CD4-positive, alpha-beta T cell (primary cell): ENCODE data around the gene DMRT3. TPM values are rescaled to one million over a fixed set of nuclear protein-coding genes. Genes with fewer than 3 reads are reported as not detected.
"Not testable (repeated sequence)": the region's sequence is repeated elsewhere in the genome, so short reads cannot be mapped to it uniquely, and the experiment has no call there.

Experiments
- ATAC-seq: fragments of 200-7000 bp; cut with Tn5 transposase; one replicate; pipeline ENCODE4 v1.10.0; 2022; ENCODE audit warnings: mild to moderate bottlenecking; ENCODE audit not compliant: poor library complexity
- CTCF ChIA-PET: fragments of 350-600 bp; sonication (Branson Sonifier 250); formaldehyde crosslinking; loops from one replicate; lab custom pipeline; 2021; ENCODE audit warnings: antibody characterized with exemption, inconsistent platforms; lab: Charles Lee
- POLR2A ChIA-PET: fragments of 350-600 bp; sonication (Branson Sonifier 250); formaldehyde crosslinking; loops from one replicate; lab custom pipeline; 2021; ENCODE audit warnings: antibody characterized with exemption, inconsistent platforms; lab: Charles Lee
- DNase-seq, 14 experiments: peaks; one replicate each; pipeline ENCODE4 v3.0.0-alpha.2; 2013 to 2020; ENCODE audit warnings: mixed read lengths in 2 of 14
- H3K27ac ChIP-seq, 2 donors: one replicate each; pipeline versions ENCODE4 v1.5.1 to v1.7.0; 2013; ENCODE audit warnings: low read length in 2 of 2, low read depth in 1 of 2, mild to moderate bottlenecking in 1 of 2
- H3K27me3 ChIP-seq, 2 experiments: 1 replicate in 1 of 2; 2 replicates in 1 of 2; pipeline versions ENCODE4 v1.6.1 to v1.7.0; 2013; ENCODE audit warnings: low read length in 2 of 2, control low read depth in 1 of 2, mild to moderate bottlenecking in 1 of 2, moderate library complexity in 1 of 2; ENCODE audit not compliant: insufficient read depth in 2 of 2, control insufficient read depth in 1 of 2
- H3K36me3 ChIP-seq: one replicate; pipeline ENCODE4 v1.6.1; 2013; ENCODE audit warnings: low read length, control low read depth; ENCODE audit not compliant: insufficient read depth
- H3K4me1 ChIP-seq: one replicate; pipeline ENCODE4 v1.6.1; 2013; ENCODE audit warnings: low read length, control low read depth; ENCODE audit not compliant: insufficient read depth
- H3K4me3 ChIP-seq: one replicate; pipeline ENCODE4 v1.5.1; 2013; ENCODE audit warnings: mild to moderate bottlenecking, low read length, moderate library complexity
- H3K9me3 ChIP-seq, 2 experiments: 1 replicate in 1 of 2; 2 replicates in 1 of 2; pipeline versions ENCODE4 v1.6.1 to v1.7.0; 2013; ENCODE audit warnings: low read length in 2 of 2, mild to moderate bottlenecking in 2 of 2, control low read depth in 1 of 2, moderate library complexity in 1 of 2; ENCODE audit not compliant: control insufficient read depth in 1 of 2, insufficient read depth in 1 of 2
- H3K27ac Mint-ChIP-seq: one replicate; pipeline ENCODE4 v1.8.0; 2020; ENCODE audit warnings: mixed read lengths
- H3K27me3 Mint-ChIP-seq: one replicate; pipeline ENCODE4 v1.8.0; 2021; ENCODE audit warnings: mixed read lengths
- H3K36me3 Mint-ChIP-seq: one replicate; pipeline ENCODE4 v1.8.0; 2021; ENCODE audit warnings: low read depth, mixed read lengths
- H3K4me1 Mint-ChIP-seq: one replicate; pipeline ENCODE4 v1.8.0; 2021; ENCODE audit warnings: low read depth, mixed read lengths
- H3K4me3 Mint-ChIP-seq: one replicate; pipeline ENCODE4 v1.8.0; 2020; ENCODE audit warnings: mild to moderate bottlenecking, mixed read lengths
- H3K9me3 Mint-ChIP-seq: one replicate; pipeline ENCODE4 v1.8.0; 2020; ENCODE audit warnings: mixed read lengths
- CTCF ChIP-seq: fragments of 200-600 bp; IDR thresholded peaks from one replicate; pipeline ENCODE4 v1.8.0; 2022; ENCODE audit warnings: antibody characterized with exemption, mild to moderate bottlenecking
- intact Hi-C, 2 experiments: fragments of 100-400 bp; cut with DNase I in 1 of 2; cut with micrococcal nuclease in 1 of 2; formaldehyde crosslinking; loops; one replicate each; pipeline versions ENCODE4 v1.15.1 to v1.9.0; 2023 to 2025; cut with DNase I, micrococcal nuclease
- total RNA-seq, 174 experiments: library from RNA in 2 of 174; stranded (reverse) in 2 of 174; gene quantifications; one replicate each; pipeline ENCODE4 v1.2.3 and lab custom pipeline; 2021 to 2026

DMRT3 gene
- total RNA-seq, 2 experiments from 2014 or later: not detected

GRCh38 chr9:995192-995591 is 18.7 kb downstream of the DMRT3 start:
- POLR2A ChIA-PET: no interaction called here

GRCh38 chr9:995781-996180 is 19.3 kb downstream of the DMRT3 start:
- no peaks in the 10 kb centered on the region for H3K36me3 ChIP-seq
- H3K27me3 ChIP-seq: no peaks in the 10 kb centered on the region
- H3K9me3 ChIP-seq: peaks cover 0 to 14% of the 10 kb centered on the region in 2 experiments
- Mint-ChIP-seq H3K27me3 (peaks cover 20% of the 10 kb centered on the region), H3K36me3 (no peaks in the 10 kb centered on the region), H3K4me1 (peaks cover 4% of the 10 kb centered on the region), H3K4me3 (no peak overlapping the region), H3K9me3 (no peaks in the 10 kb centered on the region), H3K27ac (no peak overlapping the region)
- DNase-seq (no peak), ATAC-seq (no peak)
- POLR2A ChIA-PET: no interaction called here
- TF ChIP-seq CTCF: no peak
- CTCF ChIA-PET: no interaction called here
- intact Hi-C loops: no loop called here
- H3K27ac ChIP-seq: no peak overlapping the region
- no peak overlapping the region for H3K4me3 ChIP-seq
- H3K4me1 ChIP-seq: peaks cover 4% of the 10 kb centered on the region

More at GRCh38 chr9:995192-995591, 18.7 kb downstream of the DMRT3 start:
- peaks cover 0 to 14% of the 10 kb centered on the region in 2 experiments for H3K9me3 ChIP-seq
- Mint-ChIP-seq H3K4me3 (no peak overlapping the region), H3K36me3 (no peaks in the 10 kb centered on the region), H3K27ac (no peak overlapping the region), H3K27me3 (peaks cover 24% of the 10 kb centered on the region), H3K9me3 (no peaks in the 10 kb centered on the region), H3K4me1 (peaks cover 4% of the 10 kb centered on the region)
- DNase-seq (no peak), ATAC-seq (no peak)
- CTCF ChIA-PET: no interaction called here
- H3K36me3 ChIP-seq: no peaks in the 10 kb centered on the region
- intact Hi-C loops: no loop called here
- H3K27me3 ChIP-seq: no peaks in the 10 kb centered on the region
- H3K4me3 ChIP-seq: no peak overlapping the region
- TF ChIP-seq CTCF: no peak
- no peak overlapping the region for H3K27ac ChIP-seq
- H3K4me1 ChIP-seq: peaks cover 4% of the 10 kb centered on the region

GRCh38 chr9:998299-999110 is 22.1 kb downstream of the DMRT3 start:
- H3K4me3 ChIP-seq, intact Hi-C loops, H3K36me3 ChIP-seq, H3K4me1 ChIP-seq, H3K4me1 Mint-ChIP-seq, H3K4me3 Mint-ChIP-seq, POLR2A ChIA-PET, ATAC-seq, H3K27me3 Mint-ChIP-seq, H3K27me3 ChIP-seq, H3K27ac ChIP-seq, H3K27ac Mint-ChIP-seq, H3K9me3 Mint-ChIP-seq, H3K36me3 Mint-ChIP-seq: not testable (repeated sequence)
- H3K9me3 ChIP-seq: peaks cover 0 to 14% of the 10 kb centered on the region in 2 experiments
- peak; percentile 59 for TF ChIP-seq CTCF
- CTCF ChIA-PET: interaction anchor here (1.2 kb wide), 1 partner anchor 13 kb away, joined by 3 read pairs; no protein-coding TSS in a partner anchor
- peak in 1 of 14 experiments; percentile 28 for DNase-seq
